Nephron (organoid): ENCODE results near the gene CYBA.
"Not testable (repeated sequence)": the region's sequence is repeated elsewhere in the genome, so short reads cannot be mapped to it uniquely, and the experiment has no call there.

Experiments used
- H3K27ac Mint-ChIP-seq, 3 experiments: 2 replicates each; pipeline ENCODE4 v1.8.0; 2020; ENCODE audit warnings: mixed read lengths in 3 of 3, mild to moderate bottlenecking in 2 of 3, moderate library complexity in 1 of 3
- H3K27me3 Mint-ChIP-seq: 2 replicates; pipeline ENCODE4 v1.8.0; 2021; ENCODE audit warnings: low read depth, mild to moderate bottlenecking, moderate library complexity, mixed read lengths
- H3K36me3 Mint-ChIP-seq: 2 replicates; pipeline ENCODE4 v1.8.0; 2020; ENCODE audit warnings: low read depth, mixed read lengths
- H3K4me1 Mint-ChIP-seq: 2 replicates; pipeline ENCODE4 v1.8.0; 2020; ENCODE audit warnings: mixed read lengths
- H3K4me3 Mint-ChIP-seq, 3 experiments: 2 replicates each; pipeline ENCODE4 v1.8.0; 2020; ENCODE audit warnings: mild to moderate bottlenecking in 3 of 3, mixed read lengths in 3 of 3, moderate library complexity in 2 of 3
- H3K9me3 Mint-ChIP-seq: 2 replicates; pipeline ENCODE4 v1.8.0; 2020; ENCODE audit warnings: mixed read lengths
- TF ChIP-seq, protein P1 (sequence below), 3 experiments: fragments of 200-600 bp; sonication (generic); IDR thresholded peaks; one replicate each; pipeline ENCODE4 v1.5.0; 2021; ENCODE audit warnings: antibody characterized with exemption in 3 of 3; ENCODE audit not compliant: unreplicated experiment in 3 of 3

CYBA gene

GRCh38 chr16:88610080-88610479, 40.8 kb downstream of the CYBA start:
- H3K4me3 Mint-ChIP-seq: no peak overlapping the region
- TF ChIP-seq, protein P1, sequence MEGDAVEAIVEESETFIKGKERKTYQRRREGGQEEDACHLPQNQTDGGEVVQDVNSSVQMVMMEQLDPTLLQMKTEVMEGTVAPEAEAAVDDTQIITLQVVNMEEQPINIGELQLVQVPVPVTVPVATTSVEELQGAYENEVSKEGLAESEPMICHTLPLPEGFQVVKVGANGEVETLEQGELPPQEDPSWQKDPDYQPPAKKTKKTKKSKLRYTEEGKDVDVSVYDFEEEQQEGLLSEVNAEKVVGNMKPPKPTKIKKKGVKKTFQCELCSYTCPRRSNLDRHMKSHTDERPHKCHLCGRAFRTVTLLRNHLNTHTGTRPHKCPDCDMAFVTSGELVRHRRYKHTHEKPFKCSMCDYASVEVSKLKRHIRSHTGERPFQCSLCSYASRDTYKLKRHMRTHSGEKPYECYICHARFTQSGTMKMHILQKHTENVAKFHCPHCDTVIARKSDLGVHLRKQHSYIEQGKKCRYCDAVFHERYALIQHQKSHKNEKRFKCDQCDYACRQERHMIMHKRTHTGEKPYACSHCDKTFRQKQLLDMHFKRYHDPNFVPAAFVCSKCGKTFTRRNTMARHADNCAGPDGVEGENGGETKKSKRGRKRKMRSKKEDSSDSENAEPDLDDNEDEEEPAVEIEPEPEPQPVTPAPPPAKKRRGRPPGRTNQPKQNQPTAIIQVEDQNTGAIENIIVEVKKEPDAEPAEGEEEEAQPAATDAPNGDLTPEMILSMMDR (IDR thresholded peaks at IDR 0.05; ENCODE audit: unreplicated experiment in 3 of 3): peak in 2 of 3 experiments; percentile 8 to 21
- peaks cover 55% of the 10 kb centered on the region for H3K36me3 Mint-ChIP-seq
- no peak overlapping the region for H3K27ac Mint-ChIP-seq
- no peaks in the 10 kb centered on the region for H3K27me3 Mint-ChIP-seq
- peaks cover 24% of the 10 kb centered on the region for H3K4me1 Mint-ChIP-seq
- H3K9me3 Mint-ChIP-seq: no peaks in the 10 kb centered on the region

DNA sequence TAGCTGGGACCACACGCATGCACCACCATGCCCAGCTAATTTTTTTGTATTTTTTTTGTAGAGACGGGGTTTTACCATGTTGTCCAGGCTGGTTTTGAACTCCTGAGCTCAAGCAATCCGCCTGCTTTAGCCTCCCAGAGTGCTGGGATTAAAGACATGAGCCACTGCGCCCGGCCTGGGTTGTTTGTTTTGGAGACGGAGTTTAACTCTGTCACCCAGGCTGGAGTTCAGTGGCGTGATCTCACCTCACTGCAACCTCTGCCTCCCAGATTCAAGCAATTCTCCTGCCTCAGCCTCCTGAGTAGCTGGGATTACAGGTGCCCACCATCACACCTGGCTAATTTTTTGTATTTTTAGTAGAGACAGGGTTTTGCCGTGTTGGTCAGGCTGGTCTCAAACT, 41.4 kb downstream of the CYBA start:
- not testable (repeated sequence) for H3K27ac Mint-ChIP-seq, H3K4me3 Mint-ChIP-seq, H3K27me3 Mint-ChIP-seq, H3K9me3 Mint-ChIP-seq
- Mint-ChIP-seq H3K4me1 (peaks cover 22% of the 10 kb centered on the region), H3K36me3 (peaks cover 55% of the 10 kb centered on the region)

- Mint-ChIP-seq H3K27me3 (no peaks in the 10 kb centered on the region), H3K9me3 (no peaks in the 10 kb centered on the region), H3K4me3 (no peak overlapping the region), H3K36me3 (peaks cover 49% of the 10 kb centered on the region), H3K4me1 (peaks cover 9% of the 10 kb centered on the region), H3K27ac (no peak overlapping the region)
- TF ChIP-seq, protein P1 (IDR thresholded peaks at IDR 0.05; ENCODE audit: unreplicated experiment in 3 of 3): no peak
These were observed 42.8 kb downstream of the CYBA start for GRCh38 chr16:88608076-88608475.

DNA sequence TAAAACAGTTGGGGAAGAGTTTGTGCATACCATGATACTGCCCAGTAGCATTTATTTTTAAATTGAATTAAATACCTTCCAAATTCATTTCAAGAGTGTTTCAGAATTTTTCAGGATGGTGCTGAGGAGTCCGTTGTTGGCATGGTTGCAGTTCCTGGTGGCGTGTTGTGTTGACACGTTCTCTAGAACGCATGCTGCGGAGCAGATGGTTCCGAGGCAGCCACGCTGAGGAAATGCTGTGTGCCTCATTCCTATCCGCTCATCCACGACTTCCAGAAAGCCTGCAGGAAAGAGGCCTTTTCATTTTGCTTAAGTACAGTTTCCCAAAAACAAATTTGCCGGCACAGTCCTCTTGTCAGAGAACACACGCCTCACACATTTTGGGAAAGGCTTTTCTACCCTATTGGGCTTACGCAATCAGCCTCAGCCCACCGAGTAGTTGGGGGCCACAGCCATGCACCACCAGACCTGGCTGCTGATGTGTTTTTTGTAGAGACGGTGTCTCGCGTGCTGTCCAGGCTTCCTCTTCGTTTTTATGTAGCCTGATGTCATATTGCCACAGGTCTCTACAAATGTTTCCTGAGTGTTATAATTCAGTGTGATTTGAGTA, 44.6 kb downstream of the CYBA start:
- Mint-ChIP-seq H3K9me3 (no peaks in the 10 kb centered on the region), H3K4me3 (no peak overlapping the region), H3K27ac (no peak overlapping the region), H3K4me1 (peaks cover 6% of the 10 kb centered on the region), H3K36me3 (peaks cover 52% of the 10 kb centered on the region), H3K27me3 (no peaks in the 10 kb centered on the region)
- TF ChIP-seq, protein P1 (IDR thresholded peaks at IDR 0.05; ENCODE audit: unreplicated experiment in 3 of 3): no peak

DNA sequence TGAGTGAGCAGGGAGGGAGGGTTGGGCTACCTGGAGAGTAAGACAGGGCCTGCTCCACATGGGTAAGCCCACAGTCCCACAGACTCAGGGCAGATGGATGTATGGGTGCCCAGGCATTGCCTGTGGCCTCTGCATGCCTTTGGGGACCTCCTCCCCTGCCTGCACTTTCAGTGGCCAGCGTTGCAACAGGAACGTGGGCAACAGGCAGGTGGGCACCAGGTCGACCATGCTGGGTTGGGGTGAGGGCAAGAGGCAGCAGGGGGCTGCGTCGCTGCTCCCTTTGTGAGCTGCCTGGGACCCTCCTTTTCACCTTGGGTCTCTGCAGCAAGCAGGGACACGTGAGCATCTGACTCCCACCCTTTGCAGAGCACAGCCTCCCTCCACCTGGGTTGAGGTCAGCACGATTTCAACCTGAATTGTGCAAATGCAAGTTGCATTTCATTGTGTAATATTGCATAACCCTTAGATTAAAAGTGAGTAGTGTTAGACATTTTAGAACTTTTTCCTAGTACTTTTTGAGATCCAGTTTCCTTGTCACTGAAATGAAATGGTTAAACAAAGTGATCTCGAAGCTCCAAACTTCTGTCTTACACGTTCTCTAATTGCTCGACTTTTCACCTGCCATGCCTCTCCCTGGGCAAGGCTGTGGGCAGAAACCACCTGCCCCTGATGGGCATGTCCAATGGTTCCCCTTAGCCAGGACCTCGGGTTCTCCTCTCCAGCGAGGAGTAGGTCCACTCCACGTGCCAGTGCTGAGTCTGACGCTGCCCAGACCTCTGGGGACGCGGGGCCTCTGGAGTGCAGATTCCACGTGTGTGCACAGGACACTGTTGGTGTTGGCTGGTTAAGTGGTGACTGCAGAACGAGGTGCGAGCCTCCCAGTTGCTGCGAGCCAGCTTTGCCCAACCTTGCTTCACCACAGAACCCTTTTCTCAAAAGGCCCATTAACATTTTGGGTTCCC, 45.4 kb downstream of the CYBA start:
- H3K27ac Mint-ChIP-seq: no peak overlapping the region
- TF ChIP-seq, protein P1 (IDR thresholded peaks at IDR 0.05; ENCODE audit: unreplicated experiment in 3 of 3): no peak
- H3K27me3 Mint-ChIP-seq: no peaks in the 10 kb centered on the region
- no peaks in the 10 kb centered on the region for H3K9me3 Mint-ChIP-seq
- peaks cover 54% of the 10 kb centered on the region for H3K36me3 Mint-ChIP-seq
- H3K4me1 Mint-ChIP-seq: no peaks in the 10 kb centered on the region
- no peak overlapping the region for H3K4me3 Mint-ChIP-seq

DNA sequence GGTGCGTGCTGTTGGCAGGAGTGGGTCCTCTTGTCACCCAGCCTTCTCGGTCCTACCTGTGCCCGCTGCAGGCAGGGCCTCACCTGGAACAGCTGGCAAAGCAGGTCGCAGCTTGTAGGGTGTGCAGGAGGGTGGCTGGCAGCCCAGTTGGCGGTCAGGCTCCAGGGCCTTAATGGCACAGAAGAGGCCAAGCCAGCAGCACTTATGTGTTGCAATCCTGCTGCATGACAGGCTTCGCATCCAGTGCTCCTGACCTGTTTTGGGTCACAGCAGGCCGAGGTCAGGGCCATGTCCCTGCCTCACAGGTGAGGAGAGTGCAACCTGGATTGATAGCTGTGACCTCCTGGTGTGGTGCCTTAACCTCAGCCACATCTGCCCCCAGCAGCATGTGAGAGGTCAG, 48.8 kb downstream of the CYBA start:
- no peaks in the 10 kb centered on the region for H3K4me1 Mint-ChIP-seq

More for the DNA sequence above, 48.8 kb downstream of the CYBA start:
- Mint-ChIP-seq H3K27ac (no peak overlapping the region), H3K27me3 (no peaks in the 10 kb centered on the region), H3K36me3 (peaks cover 58% of the 10 kb centered on the region), H3K4me3 (no peak overlapping the region), H3K9me3 (no peaks in the 10 kb centered on the region)
- TF ChIP-seq, protein P1 (IDR thresholded peaks at IDR 0.05; ENCODE audit: unreplicated experiment in 3 of 3): no peak
